HEK293 (cell line): ENCODE measurements around the gene GBGT1.

Source experiments
- CTCF ChIP-seq: fragments of 450-650 bp; formaldehyde crosslinking; IDR thresholded peaks from 2 replicates; pipeline ENCODE4 v1.5.1; 2016; ENCODE audit warnings: missing biosample characterization, missing genetic modification characterization
- ELK4 ChIP-seq: IDR thresholded peaks from 2 replicates; pipeline ENCODE4 v1.6.1; 2011; ENCODE audit warnings: mild to moderate bottlenecking, low read depth, low read length, borderline replicate concordance
- IKZF3 ChIP-seq: fragments of 450-650 bp; IDR thresholded peaks from 2 replicates; pipeline ENCODE4 v1.5.0; 2018; ENCODE audit warnings: missing biosample characterization, mild to moderate bottlenecking, missing genetic modification characterization, moderate library complexity
- YY1 ChIP-seq: fragments of 450-650 bp; formaldehyde crosslinking; IDR thresholded peaks from 2 replicates; pipeline ENCODE4 v1.5.1; 2018; ENCODE audit warnings: missing biosample characterization, missing genetic modification characterization
- ZNF138 ChIP-seq: fragments of 450-650 bp; formaldehyde crosslinking; IDR thresholded peaks from 2 replicates; pipeline ENCODE4 v1.5.1; 2016; ENCODE audit warnings: missing biosample characterization, missing genetic modification characterization, borderline replicate concordance
- ZNF24 ChIP-seq: fragments of 450-650 bp; formaldehyde crosslinking; IDR thresholded peaks from 2 replicates; pipeline ENCODE4 v1.5.1; 2016; ENCODE audit warnings: missing biosample characterization, missing genetic modification characterization
- ZNF292 ChIP-seq: fragments of 450-650 bp; formaldehyde crosslinking; IDR thresholded peaks from 2 replicates; pipeline ENCODE4 v1.5.1; 2016; ENCODE audit warnings: low read depth, missing biosample characterization, missing genetic modification characterization, borderline replicate concordance
- ZNF37A ChIP-seq: fragments of 450-650 bp; IDR thresholded peaks from 2 replicates; pipeline ENCODE4 v1.5.1; 2018; ENCODE audit warnings: missing biosample characterization, missing genetic modification characterization
- ZNF394 ChIP-seq: fragments of 450-650 bp; formaldehyde crosslinking; IDR thresholded peaks from 2 replicates; pipeline ENCODE4 v1.5.1; 2016; ENCODE audit warnings: missing biosample characterization, missing genetic modification characterization, mild to moderate bottlenecking, moderate library complexity, borderline replicate concordance
- ZNF449 ChIP-seq: fragments of 450-650 bp; formaldehyde crosslinking; IDR thresholded peaks from 2 replicates; pipeline ENCODE4 v1.5.1; 2017; ENCODE audit warnings: missing biosample characterization, mild to moderate bottlenecking, missing genetic modification characterization, moderate library complexity
- ZNF704 ChIP-seq: fragments of 450-650 bp; formaldehyde crosslinking; IDR thresholded peaks from 2 replicates; pipeline ENCODE4 v1.5.1; 2016; ENCODE audit warnings: missing biosample characterization, missing genetic modification characterization
- ZNF777 ChIP-seq: fragments of 450-650 bp; formaldehyde crosslinking; IDR thresholded peaks from 2 replicates; pipeline ENCODE4 v1.5.1; 2017; ENCODE audit warnings: missing biosample characterization, missing genetic modification characterization, borderline replicate concordance

GRCh38 chr9:133135146-133135745 is 28.5 kb downstream of the GBGT1 start:
- no peak for TF ChIP-seq IKZF3 (tag by site-specific recombination)
- TF ChIP-seq ZNF704, result no peak
- no peak for TF ChIP-seq ZNF37A (tag by site-specific recombination)
- TF ChIP-seq ZNF138 (tag by site-specific recombination), result no peak
- no peak for TF ChIP-seq ZNF449 (tag by site-specific recombination)
- TF ChIP-seq ZNF777 (tag by site-specific recombination), result no peak
- no peak for TF ChIP-seq ZNF24 (tag by site-specific recombination)
- TF ChIP-seq ZNF292, result no peak
- TF ChIP-seq CTCF (tag by site-specific recombination), result no peak
- no peak for TF ChIP-seq YY1 (tag by site-specific recombination)
- no peak for TF ChIP-seq ZNF394 (tag by site-specific recombination)
- no peak for TF ChIP-seq ELK4
